HepG2 (cell line): Measurements from ENCODE around the gene POU6F2. TPM values are rescaled to one million over a fixed set of nuclear protein-coding genes. Genes with fewer than 3 reads are reported as not detected.

Experiments used
- ATAC-seq: fragments of 200-7000 bp; cut with Tn5 transposase; 3 replicates; pipeline ENCODE4 v1.9.1; 2020; ENCODE audit warnings: mild to moderate bottlenecking, moderate library complexity
- BruUV-seq: library from RNA; stranded (reverse); fragments of 400-500 nt; replicated peaks from 2 replicates; lab custom pipeline; 2021; lab: Mats Ljungman, UMichigan
- CTCF ChIA-PET: fragments of 300-600 bp; formaldehyde crosslinking; extraction: SDS; loops from one replicate; lab custom pipeline; 2021; ENCODE audit warnings: low total read pairs, inconsistent platforms, low intra/inter-chr PET ratio; lab: Yijun Ruan, JAX
- POLR2A ChIA-PET: fragments of 350-600 bp; sonication (Branson Sonifier 250); formaldehyde crosslinking; loops from one replicate; lab custom pipeline; 2020; ENCODE audit warnings: antibody characterized with exemption, inconsistent platforms; lab: Yijun Ruan, JAX
- DNase-seq: peaks from one replicate; pipeline ENCODE4 v3.0.0-alpha.2; 2015; ENCODE audit warnings: low spot score
- FAIRE-seq: peaks from 3 replicates; lab custom pipeline; 2011; peaks lifted over from hg19 to GRCh38; lab: Jason Lieb, UNC
- H2AFZ ChIP-seq: one replicate; pipeline ENCODE4 v1.6.1; 2011; ENCODE audit warnings: low read length, inconsistent platforms
- H3K27ac ChIP-seq: fragments of 300-600 bp; 3 replicates; pipeline ENCODE4 v1.8.0; 2011; ENCODE audit warnings: mixed run types, mild to moderate bottlenecking, mixed read lengths, low read length, inconsistent platforms; ENCODE audit not compliant: insufficient read depth; ENCODE audit errors: extremely low read length
- H3K27me3 ChIP-seq, 2 experiments: fragments of 200-600 bp in 1 of 2; 2 replicates in 1 of 2; 3 replicates in 1 of 2; pipeline versions ENCODE4 v1.6.0 to v1.8.0; 2011; ENCODE audit warnings: low read length in 2 of 2, mild to moderate bottlenecking in 2 of 2, moderate library complexity in 2 of 2, inconsistent platforms in 1 of 2; ENCODE audit not compliant: insufficient read depth in 2 of 2, control insufficient read depth in 1 of 2
- H3K36me3 ChIP-seq, 2 experiments: fragments of 200-600 bp in 1 of 2; replicated peaks in 1 of 2; 2 replicates in 1 of 2; 3 replicates in 1 of 2; pipeline versions ENCODE4 v1.5.1 to v1.8.0; 2011; ENCODE audit warnings: low read length in 2 of 2, inconsistent platforms in 1 of 2; ENCODE audit not compliant: insufficient read depth in 2 of 2, control insufficient read depth in 1 of 2
- H3K4me1 ChIP-seq: 2 replicates; pipeline ENCODE4 v1.5.1; 2012; ENCODE audit warnings: low read length, inconsistent platforms; ENCODE audit not compliant: insufficient read depth
- H3K4me2 ChIP-seq: 2 replicates; pipeline ENCODE4 v1.6.0; 2011; ENCODE audit warnings: low read depth, low read length, inconsistent platforms
- H3K4me3 ChIP-seq, 3 experiments: fragments of 200-600 bp in 1 of 3; sonication (generic), shearing (Covaris generic) in 1 of 3; replicated peaks in 1 of 3; 2 replicates each; pipeline ENCODE4 v1.5.1; 2011 to 2016; ENCODE audit warnings: low read length in 3 of 3, inconsistent platforms in 2 of 3, low read depth in 2 of 3, mild to moderate bottlenecking in 2 of 3, control low read depth in 1 of 3, mixed read lengths in 1 of 3; ENCODE audit not compliant: insufficient read depth in 1 of 3
- H3K79me2 ChIP-seq: one replicate; pipeline ENCODE4 v1.6.1; 2011; ENCODE audit warnings: low read length, inconsistent platforms; ENCODE audit not compliant: insufficient read depth
- H3K9ac ChIP-seq: 2 replicates; pipeline ENCODE4 v1.6.0; 2011; ENCODE audit warnings: mild to moderate bottlenecking, low read depth, low read length, inconsistent platforms; ENCODE audit not compliant: insufficient read depth
- H3K9me3 ChIP-seq: 2 replicates; pipeline ENCODE4 v1.5.1; 2012; ENCODE audit warnings: mild to moderate bottlenecking, low read length
- H4K20me1 ChIP-seq: 2 replicates; pipeline ENCODE4 v1.6.0; 2011; ENCODE audit warnings: inconsistent platforms, mild to moderate bottlenecking, low read length, moderate library complexity; ENCODE audit not compliant: insufficient read depth
- MTF1 ChIP-seq: sonication (generic); formaldehyde crosslinking; IDR thresholded peaks from 2 replicates; pipeline ENCODE4 v1.5.0; 2020; ENCODE audit warnings: missing genetic modification reagents
- MZF1 ChIP-seq: sonication (generic); formaldehyde crosslinking; IDR thresholded peaks from 2 replicates; pipeline ENCODE4 v1.8.1; 2023; ENCODE audit warnings: mild to moderate bottlenecking, missing genetic modification reagents, borderline replicate concordance
- NFKBIZ ChIP-seq: IDR thresholded peaks from 2 replicates; pipeline ENCODE4 v1.6.1; 2018; ENCODE audit warnings: missing genetic modification reagents, missing compliant biosample characterization
- NR2F1 ChIP-seq, 2 experiments: fragments of 450-650 bp in 1 of 2; formaldehyde crosslinking in 1 of 2; IDR thresholded peaks; 2 replicates each; pipeline versions ENCODE4 v1.5.0 to v1.6.1; 2016 to 2020; ENCODE audit warnings: mild to moderate bottlenecking in 1 of 2, missing compliant biosample characterization in 1 of 2, missing genetic modification reagents in 1 of 2, moderate library complexity in 1 of 2
- PAX8 ChIP-seq: sonication (generic); formaldehyde crosslinking; IDR thresholded peaks from 2 replicates; pipeline ENCODE4 v1.8.0; 2022; ENCODE audit warnings: mild to moderate bottlenecking, missing genetic modification reagents, borderline replicate concordance
- POLR2AphosphoS2 ChIP-seq: IDR thresholded peaks from 2 replicates; pipeline ENCODE4 v1.6.1; 2011; ENCODE audit warnings: low read depth, low read length, improper control_type of control experiment
- RARG ChIP-seq: sonication (generic); formaldehyde crosslinking; IDR thresholded peaks from 2 replicates; pipeline ENCODE4 v1.4.0; 2020; ENCODE audit warnings: low read depth, mild to moderate bottlenecking, missing genetic modification reagents
- SMC3 ChIP-seq: IDR thresholded peaks from 2 replicates; pipeline ENCODE4 v1.6.1; 2011; ENCODE audit warnings: low read length, improper control_type of control experiment
- SPEN ChIP-seq: sonication (generic); formaldehyde crosslinking; IDR thresholded peaks from 2 replicates; pipeline ENCODE4 v1.5.1; 2020; ENCODE audit warnings: low read depth, mild to moderate bottlenecking, missing genetic modification reagents
- TRIM24 ChIP-seq: sonication (generic); formaldehyde crosslinking; IDR thresholded peaks from 2 replicates; pipeline ENCODE4 v1.8.0; 2022; ENCODE audit warnings: mild to moderate bottlenecking, missing genetic modification reagents
- ZNF768 ChIP-seq: sonication (generic); formaldehyde crosslinking; IDR thresholded peaks from 2 replicates; pipeline ENCODE4 v1.4.0; 2020; ENCODE audit warnings: missing genetic modification reagents
- WGBS: methylation state at CpG from one replicate; pipeline ENCODE4 v1.1.6; 2017; ENCODE audit warnings: low lambda C conversion rate; 5-methylcytosine and 5-hydroxymethylcytosine counted together
- in situ Hi-C: cut with HindIII; loops from 2 replicates; pipeline ENCODE4 v1.10.0; 2017; ENCODE audit warnings: low pct_unique_long_range_greater_than_20kb; ENCODE audit not compliant: extremely low pct_ligation_motif_present
- intact Hi-C: fragments of 100-400 bp; cut with micrococcal nuclease; formaldehyde crosslinking; loops from one replicate; pipeline ENCODE4 v1.10.0; 2022; ENCODE audit not compliant: unreplicated experiment
- polyA plus RNA-seq, 8 experiments: library from polyadenylated mRNA; depleted of rRNA in 3 of 8; stranded (reverse) in 7 of 8; unstranded in 1 of 8; fragments of >200 nt; fragmentation: Illumina TruSeq in 4 of 8; extraction: Trizol in 4 of 8; gene quantifications; 2 replicates each; pipeline versions ENCODE4 v1.2.1 to v1.2.3, GENCODE V29; 2011 to 2016; ENCODE audit warnings: low read depth in 4 of 8, missing spikeins in 1 of 8, mixed read lengths in 1 of 8; ENCODE audit not compliant: insufficient read depth in 1 of 8
- total RNA-seq, 5 experiments: library from RNA; depleted of rRNA; stranded (reverse); fragments of >200 nt; fragmentation: Illumina TruSeq; extraction: Trizol; gene quantifications; 2 replicates each; pipeline ENCODE4 v1.2.3, GENCODE V29; 2016; ENCODE audit warnings: low read depth in 1 of 5
- TF ChIP-seq, protein P1 (sequence below): sonication (generic); formaldehyde crosslinking; IDR thresholded peaks from 2 replicates; pipeline ENCODE4 v1.4.0; 2020; ENCODE audit warnings: missing genetic modification reagents
- TF ChIP-seq, protein P2 (sequence below): sonication (generic); formaldehyde crosslinking; IDR thresholded peaks from 2 replicates; pipeline ENCODE4 v1.4.0; 2020; ENCODE audit warnings: missing genetic modification reagents
- TF ChIP-seq, protein P3 (sequence below): sonication (generic); formaldehyde crosslinking; IDR thresholded peaks from 2 replicates; pipeline ENCODE4 v1.5.1; 2020; ENCODE audit warnings: missing genetic modification reagents, mild to moderate bottlenecking, borderline replicate concordance

Gene POU6F2
- total and polyA plus RNA-seq, 2 of the 13 experiments (the other 11 are each of a cell fraction or from before 2014, with no cell fraction given): not detected

DNA sequence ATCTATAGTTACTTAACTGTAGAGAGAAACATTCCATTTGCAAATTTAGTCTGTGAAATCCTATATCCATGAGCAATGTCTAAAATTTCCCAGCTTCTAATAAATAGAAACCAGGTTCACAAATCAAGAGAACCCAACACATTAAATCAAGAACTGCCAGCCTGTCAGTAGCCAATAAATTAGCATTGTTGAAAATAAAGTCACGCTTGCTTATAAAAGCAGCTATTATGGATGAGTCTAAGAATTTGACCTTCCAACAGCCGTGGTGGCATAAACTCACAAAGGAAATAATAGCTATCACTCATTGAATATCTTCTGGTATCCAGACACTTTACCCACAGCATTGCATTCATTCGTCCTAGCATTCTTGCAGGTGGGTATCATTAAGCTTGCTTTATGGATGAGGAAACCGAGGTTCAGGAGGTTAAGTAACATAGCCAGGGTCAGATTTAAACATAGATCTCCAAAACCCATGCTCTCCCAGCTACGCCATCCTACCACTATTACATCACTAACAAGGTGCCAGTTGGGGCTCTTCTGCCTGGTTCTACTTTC, 328.4 kb downstream of the POU6F2 start:
- H3K79me2 ChIP-seq: no peaks in the 10 kb centered on the region
- DNase-seq (no peak), FAIRE-seq (no peak), ATAC-seq (no peak)
- TF ChIP-seq RARG (CRISPR knock-in tag) (no peak), TRIM24 (CRISPR knock-in tag) (no peak), ZNF768 (CRISPR knock-in tag) (no peak), POLR2AphosphoS2 (no peak), NFKBIZ (CRISPR knock-in tag) (no peak), MZF1 (no peak), PAX8 (CRISPR knock-in tag) (no peak), SPEN (no peak), SMC3 (no peak), NR2F1 (CRISPR knock-in tag; IDR thresholded peaks at IDR 0.05) (no peak), MTF1 (no peak)
- TF ChIP-seq, protein P1, sequence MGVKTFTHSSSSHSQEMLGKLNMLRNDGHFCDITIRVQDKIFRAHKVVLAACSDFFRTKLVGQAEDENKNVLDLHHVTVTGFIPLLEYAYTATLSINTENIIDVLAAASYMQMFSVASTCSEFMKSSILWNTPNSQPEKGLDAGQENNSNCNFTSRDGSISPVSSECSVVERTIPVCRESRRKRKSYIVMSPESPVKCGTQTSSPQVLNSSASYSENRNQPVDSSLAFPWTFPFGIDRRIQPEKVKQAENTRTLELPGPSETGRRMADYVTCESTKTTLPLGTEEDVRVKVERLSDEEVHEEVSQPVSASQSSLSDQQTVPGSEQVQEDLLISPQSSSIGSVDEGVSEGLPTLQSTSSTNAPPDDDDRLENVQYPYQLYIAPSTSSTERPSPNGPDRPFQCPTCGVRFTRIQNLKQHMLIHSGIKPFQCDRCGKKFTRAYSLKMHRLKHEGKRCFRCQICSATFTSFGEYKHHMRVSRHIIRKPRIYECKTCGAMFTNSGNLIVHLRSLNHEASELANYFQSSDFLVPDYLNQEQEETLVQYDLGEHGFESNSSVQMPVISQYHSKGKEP (CRISPR knock-in tag): no peak
- TF ChIP-seq, protein P2, sequence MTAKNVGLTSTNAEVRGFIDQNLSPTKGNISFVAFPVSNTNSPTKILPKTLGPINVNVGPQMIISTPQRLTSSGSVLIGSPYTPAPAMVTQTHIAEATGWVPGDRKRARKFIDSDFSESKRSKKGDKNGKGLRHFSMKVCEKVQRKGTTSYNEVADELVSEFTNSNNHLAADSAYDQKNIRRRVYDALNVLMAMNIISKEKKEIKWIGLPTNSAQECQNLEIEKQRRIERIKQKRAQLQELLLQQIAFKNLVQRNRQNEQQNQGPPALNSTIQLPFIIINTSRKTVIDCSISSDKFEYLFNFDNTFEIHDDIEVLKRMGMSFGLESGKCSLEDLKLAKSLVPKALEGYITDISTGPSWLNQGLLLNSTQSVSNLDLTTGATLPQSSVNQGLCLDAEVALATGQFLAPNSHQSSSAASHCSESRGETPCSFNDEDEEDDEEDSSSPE: no peak
- TF ChIP-seq, protein P3, sequence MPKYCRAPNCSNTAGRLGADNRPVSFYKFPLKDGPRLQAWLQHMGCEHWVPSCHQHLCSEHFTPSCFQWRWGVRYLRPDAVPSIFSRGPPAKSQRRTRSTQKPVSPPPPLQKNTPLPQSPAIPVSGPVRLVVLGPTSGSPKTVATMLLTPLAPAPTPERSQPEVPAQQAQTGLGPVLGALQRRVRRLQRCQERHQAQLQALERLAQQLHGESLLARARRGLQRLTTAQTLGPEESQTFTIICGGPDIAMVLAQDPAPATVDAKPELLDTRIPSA (CRISPR knock-in tag): no peak
- no peak overlapping the region for H2AFZ ChIP-seq
- no peaks in the 10 kb centered on the region for H3K9me3 ChIP-seq
- ChIA-PET CTCF (no interaction called here), POLR2A (no interaction called here)
- 9% methylated on average over 5 of the region's 5 CpGs for WGBS
- in situ Hi-C loops (no loop called here), intact Hi-C loops (no loop called here)
- BruUV-seq: no TSS peak
- no peak overlapping the region for H3K4me3 ChIP-seq
- peaks cover 0 to 8% of the 10 kb centered on the region in 2 experiments; a peak in 2 of 5 replicates for H3K27me3 ChIP-seq
- no peaks in the 10 kb centered on the region for H4K20me1 ChIP-seq
- H3K36me3 ChIP-seq: no peaks in the 10 kb centered on the region
- H3K27ac ChIP-seq: no peak overlapping the region
- H3K9ac ChIP-seq: no peak overlapping the region
- no peak overlapping the region for H3K4me2 ChIP-seq
- H3K4me1 ChIP-seq: no peaks in the 10 kb centered on the region
